H1 (cell line): ENCODE data around the gene ADGRG1.

Experiments
- SAP30 ChIP-seq: fragments of 300-600 bp; sonication (generic); IDR thresholded peaks from 2 replicates; pipeline ENCODE4 v1.7.1; 2012; ENCODE audit warnings: low read length, moderate library complexity, mild to moderate bottlenecking, inconsistent platforms; ENCODE audit not compliant: insufficient read depth, insufficient replicate concordance
- SIN3A ChIP-seq, 2 experiments: IDR thresholded peaks in 1 of 2; conservative IDR thresholded peaks in 1 of 2; 2 replicates each; pipeline ENCODE4 v1.6.1; 2011 to 2012; ENCODE audit warnings: low read length in 2 of 2, improper control_type of control experiment in 1 of 2, low read depth in 1 of 2, mild to moderate bottlenecking in 1 of 2
- TF ChIP-seq, protein P1 (sequence below), 3 experiments: IDR thresholded peaks; 1 replicate in 2 of 3; 2 replicates in 1 of 3; pipeline versions ENCODE4 v1.5.1 to v1.6.1; 2011; ENCODE audit warnings: low read length in 3 of 3, mild to moderate bottlenecking in 3 of 3, inconsistent platforms in 2 of 3, low read depth in 1 of 3, moderate library complexity in 1 of 3; ENCODE audit not compliant: insufficient read depth in 1 of 3; ENCODE audit errors: control extremely low read depth in 1 of 3

- TF ChIP-seq, protein P1, sequence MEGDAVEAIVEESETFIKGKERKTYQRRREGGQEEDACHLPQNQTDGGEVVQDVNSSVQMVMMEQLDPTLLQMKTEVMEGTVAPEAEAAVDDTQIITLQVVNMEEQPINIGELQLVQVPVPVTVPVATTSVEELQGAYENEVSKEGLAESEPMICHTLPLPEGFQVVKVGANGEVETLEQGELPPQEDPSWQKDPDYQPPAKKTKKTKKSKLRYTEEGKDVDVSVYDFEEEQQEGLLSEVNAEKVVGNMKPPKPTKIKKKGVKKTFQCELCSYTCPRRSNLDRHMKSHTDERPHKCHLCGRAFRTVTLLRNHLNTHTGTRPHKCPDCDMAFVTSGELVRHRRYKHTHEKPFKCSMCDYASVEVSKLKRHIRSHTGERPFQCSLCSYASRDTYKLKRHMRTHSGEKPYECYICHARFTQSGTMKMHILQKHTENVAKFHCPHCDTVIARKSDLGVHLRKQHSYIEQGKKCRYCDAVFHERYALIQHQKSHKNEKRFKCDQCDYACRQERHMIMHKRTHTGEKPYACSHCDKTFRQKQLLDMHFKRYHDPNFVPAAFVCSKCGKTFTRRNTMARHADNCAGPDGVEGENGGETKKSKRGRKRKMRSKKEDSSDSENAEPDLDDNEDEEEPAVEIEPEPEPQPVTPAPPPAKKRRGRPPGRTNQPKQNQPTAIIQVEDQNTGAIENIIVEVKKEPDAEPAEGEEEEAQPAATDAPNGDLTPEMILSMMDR (IDR thresholded peaks at IDR 0.05; ENCODE audit: control extremely low read depth in 1 of 3, insufficient read depth in 1 of 3, low read depth in 1 of 3, low read length in 3 of 3): no peak
- TF ChIP-seq SIN3A (conservative IDR thresholded peaks at IDR 0.05 in 1 of 2, IDR thresholded peaks at IDR 0.05 in 1 of 2; ENCODE audit: low read depth in 1 of 2, low read length in 2 of 2) (no peak), SAP30 (no peak)
These were observed 39.1 kb upstream of the ADGRG1 start for GRCh38 chr16:57589374-57589773.
